Measurements from ENCODE around the gene NIPA2.

- TF ChIP-seq CTCF (conservative IDR thresholded peaks at IDR 0.05 in 1 of 2, IDR thresholded peaks at IDR 0.05 in 1 of 2; ENCODE audit: low read depth in 1 of 2, low read length in 2 of 2) (no peak), EZH2 (IDR thresholded peaks at IDR 0.05; ENCODE audit: low read length, missing control alignments) (no peak)
Observed at GRCh38 chr15:22845289-22845900, 6.9 kb downstream of the NIPA2 start.
